ENCODE measurements around the gene CDH23.

Gene CDH23

GRCh38 chr10:71737001-71737833 lies 340.5 kb downstream of the CDH23 start:
- DNase-seq: no peak

GRCh38 chr10:71737834-71738197 lies 341.1 kb downstream of the CDH23 start:
- no peak for DNase-seq

- no peak for DNase-seq
Observed at GRCh38 chr10:71739358-71739900, 342.7 kb downstream of the CDH23 start.

GRCh38 chr10:71740069-71740653 lies 343.4 kb downstream of the CDH23 start:
- DNase-seq: no peak

- no peak for DNase-seq
Observed at GRCh38 chr10:71741029-71741428, 344.3 kb downstream of the CDH23 start.

- DNase-seq: no peak
Observed at GRCh38 chr10:71741671-71742070, 345.0 kb downstream of the CDH23 start.

GRCh38 chr10:71742301-71743088 lies 345.8 kb downstream of the CDH23 start:
- DNase-seq: peak; percentile 45

- no peak for DNase-seq
Observed at GRCh38 chr10:71743089-71743838, 346.5 kb downstream of the CDH23 start.

- no peak for DNase-seq
Observed at GRCh38 chr10:71743866-71744265, 347.1 kb downstream of the CDH23 start.

- no peak for DNase-seq
Observed at GRCh38 chr10:71744897-71745663, 348.4 kb downstream of the CDH23 start.

- DNase-seq: no peak
Observed at GRCh38 chr10:71745664-71746250, 349.0 kb downstream of the CDH23 start.

GRCh38 chr10:71746344-71747037 lies 349.8 kb downstream of the CDH23 start:
- no peak for DNase-seq

- DNase-seq: no peak
Observed at GRCh38 chr10:71747039-71747531, 350.4 kb downstream of the CDH23 start.

GRCh38 chr10:71747551-71748523 lies 351.1 kb downstream of the CDH23 start:
- no peak for DNase-seq

GRCh38 chr10:71748671-71749191 lies 352.0 kb downstream of the CDH23 start:
- DNase-seq: peak; percentile 88

GRCh38 chr10:71749396-71749795 lies 352.7 kb downstream of the CDH23 start:
- no peak for DNase-seq

GRCh38 chr10:71750124-71750841 lies 353.6 kb downstream of the CDH23 start:
- DNase-seq: no peak

GRCh38 chr10:71750986-71751385 lies 354.3 kb downstream of the CDH23 start:
- no peak for DNase-seq

Data from CD4-positive, alpha-beta T cell treated with Interleukin-17A for 1 hour (primary cell).